HL-60 (cell line): ENCODE data around the gene MBTPS2.

Experiments used
- CTCF ChIP-seq: IDR thresholded peaks from one replicate; pipeline ENCODE4 v1.5.1; 2011; ENCODE audit warnings: low read length, control low read depth, inconsistent platforms; ENCODE audit not compliant: insufficient read depth
- GABPA ChIP-seq: IDR thresholded peaks from 2 replicates; pipeline ENCODE4 v1.6.1; 2012; ENCODE audit warnings: low read depth
- POLR2AphosphoS5 ChIP-seq: IDR thresholded peaks from 2 replicates; pipeline ENCODE4 v1.6.1; 2012; ENCODE audit warnings: low read depth
- REST ChIP-seq: IDR thresholded peaks from 2 replicates; pipeline ENCODE4 v1.6.1; 2012; ENCODE audit warnings: low read depth; ENCODE audit not compliant: insufficient replicate concordance
- SPI1 ChIP-seq: IDR thresholded peaks from 2 replicates; pipeline ENCODE4 v1.6.1; 2012; ENCODE audit warnings: low read depth, mild to moderate bottlenecking, borderline replicate concordance

GRCh38 chrX:21870494-21870893, 31.1 kb downstream of the MBTPS2 start:
- no peak for TF ChIP-seq REST
- no peak for TF ChIP-seq CTCF
- TF ChIP-seq GABPA = no peak
- no peak for TF ChIP-seq SPI1
- no peak for TF ChIP-seq POLR2AphosphoS5
